Kidney capillary endothelial cell (primary cell): ENCODE measurements around the gene SPTBN1.
A peak's percentile ranks its signal among the peaks of the same experiment; 100 is the strongest.

Experiments used
- DNase-seq: peaks from one replicate; pipeline ENCODE4 v3.0.0-alpha.2; 2018; ENCODE audit warnings: low spot score

The SPTBN1 gene

GRCh38 chr2:54590216-54591120 lies 134.3 kb downstream of the SPTBN1 start:
- DNase-seq: no peak

DNA sequence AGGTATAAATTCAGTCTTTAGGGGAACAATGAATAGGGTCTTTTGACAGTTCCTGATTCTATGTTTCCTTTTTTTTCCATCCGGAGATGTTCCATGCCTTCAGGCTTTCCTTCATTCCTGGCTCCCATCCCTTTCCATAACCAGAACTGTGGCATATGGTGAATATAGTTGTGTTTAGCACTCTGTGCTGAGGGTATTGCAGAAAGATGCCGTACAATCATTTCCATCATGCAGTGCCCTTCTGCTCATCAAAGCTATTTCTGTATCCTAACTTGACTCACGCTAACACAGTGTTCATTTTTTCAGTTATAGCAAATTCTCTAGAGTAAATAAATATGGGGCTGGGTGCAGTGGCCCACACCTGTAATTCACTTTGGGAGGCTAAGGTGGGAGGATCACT lies 135.4 kb downstream of the SPTBN1 start:
- no peak for DNase-seq

DNA sequence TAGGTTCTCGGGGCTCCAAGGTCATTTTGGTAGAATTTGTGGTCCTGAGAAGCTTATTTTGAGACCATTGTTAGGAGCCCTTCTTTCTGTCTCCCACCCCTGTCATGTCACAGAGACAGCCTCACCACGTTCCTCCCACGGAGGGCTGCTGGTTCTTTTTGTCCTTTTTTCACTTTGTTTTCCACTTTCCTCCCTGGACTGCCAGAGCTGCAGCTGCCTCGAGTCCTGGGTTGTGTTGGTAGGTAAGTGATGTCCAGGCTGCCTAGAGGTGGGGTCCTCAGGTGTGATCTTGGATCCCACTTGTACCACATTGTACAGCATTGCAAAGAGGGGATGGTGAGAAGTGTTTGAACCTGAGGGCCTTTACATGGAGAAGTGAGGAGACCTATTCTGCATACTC lies 137.1 kb downstream of the SPTBN1 start:
- no peak for DNase-seq

GRCh38 chr2:54594048-54594447 lies 137.9 kb downstream of the SPTBN1 start:
- DNase-seq: no peak

GRCh38 chr2:54595161-54595803 lies 139.2 kb downstream of the SPTBN1 start:
- DNase-seq: no peak

DNA sequence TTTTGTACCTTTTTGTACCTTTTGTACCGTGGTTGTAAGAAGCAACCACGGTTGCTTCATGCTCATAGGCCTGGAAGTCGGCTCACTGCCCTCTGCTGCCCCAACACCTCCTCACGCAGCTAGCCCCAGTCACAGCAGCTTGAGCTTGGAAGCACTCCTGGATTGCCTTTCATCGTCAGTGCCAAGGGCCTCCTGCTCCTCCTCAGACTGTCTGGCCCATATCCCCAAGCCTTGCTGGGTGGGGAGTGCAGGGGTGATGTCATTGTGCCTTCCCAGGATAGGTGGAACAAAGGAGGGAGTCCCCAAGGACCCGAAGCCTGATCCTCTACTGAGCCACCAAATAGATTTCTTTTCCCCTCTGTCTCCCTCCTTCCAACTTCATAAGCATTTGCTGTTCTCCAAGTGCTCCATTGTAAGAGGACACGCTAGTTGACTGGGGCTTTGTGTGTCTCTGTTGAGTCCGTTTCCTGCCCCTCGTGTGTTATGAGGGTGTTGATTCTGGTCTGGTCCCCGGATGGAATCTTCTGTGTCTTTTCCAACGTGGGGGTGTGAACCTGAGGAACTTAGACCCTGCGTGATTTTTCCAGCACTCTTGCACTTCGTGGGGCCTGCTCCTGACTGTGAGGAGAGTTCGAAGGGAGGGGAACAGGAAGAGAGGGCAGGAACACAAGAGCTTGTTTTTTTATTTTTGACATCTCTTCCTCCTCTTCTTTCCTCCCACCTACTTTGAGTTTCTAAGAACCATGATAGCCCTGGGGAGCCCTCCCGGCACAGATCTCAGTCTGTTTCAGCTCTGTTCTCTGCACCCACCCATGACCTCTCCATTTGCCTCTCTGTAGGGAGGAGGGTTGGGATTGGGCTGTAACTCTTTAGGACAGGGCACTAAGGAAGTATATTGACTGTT lies 140.1 kb downstream of the SPTBN1 start:
- no peak for DNase-seq

- DNase-seq: no peak
Observed at GRCh38 chr2:54597153-54597848, 141.2 kb downstream of the SPTBN1 start.

GRCh38 chr2:54598347-54599325 lies 142.5 kb downstream of the SPTBN1 start:
- no peak for DNase-seq

GRCh38 chr2:54599326-54599710 lies 143.2 kb downstream of the SPTBN1 start:
- no peak for DNase-seq

- no peak for DNase-seq
Observed at GRCh38 chr2:54599914-54600313, 143.8 kb downstream of the SPTBN1 start.

DNA sequence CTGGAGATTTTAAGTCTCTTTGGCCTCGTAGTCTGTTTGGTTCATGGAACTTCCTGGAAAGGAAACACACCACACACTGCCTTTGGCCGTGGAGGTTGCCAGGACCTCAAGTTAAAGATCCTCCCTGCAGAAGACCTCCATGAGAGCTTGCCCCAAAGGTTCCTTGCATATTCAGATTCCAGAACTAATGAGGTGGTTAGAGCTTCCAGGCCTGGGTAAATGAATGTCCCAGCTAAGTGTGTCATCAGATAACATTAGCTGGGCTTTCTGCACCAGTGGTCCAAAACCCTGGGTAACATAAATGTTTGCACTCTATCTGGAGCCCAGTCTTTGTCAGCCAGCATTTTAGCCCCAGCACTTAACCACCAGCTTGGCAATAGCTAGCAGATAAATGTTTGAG lies 145.2 kb downstream of the SPTBN1 start:
- DNase-seq: no peak

GRCh38 chr2:54602736-54603322 lies 146.7 kb downstream of the SPTBN1 start:
- DNase-seq: no peak

GRCh38 chr2:54603357-54603756 lies 147.2 kb downstream of the SPTBN1 start:
- no peak for DNase-seq

GRCh38 chr2:54603796-54604195 lies 147.7 kb downstream of the SPTBN1 start:
- DNase-seq: no peak

- no peak for DNase-seq
Observed at GRCh38 chr2:54604871-54605270, 148.7 kb downstream of the SPTBN1 start.

DNA sequence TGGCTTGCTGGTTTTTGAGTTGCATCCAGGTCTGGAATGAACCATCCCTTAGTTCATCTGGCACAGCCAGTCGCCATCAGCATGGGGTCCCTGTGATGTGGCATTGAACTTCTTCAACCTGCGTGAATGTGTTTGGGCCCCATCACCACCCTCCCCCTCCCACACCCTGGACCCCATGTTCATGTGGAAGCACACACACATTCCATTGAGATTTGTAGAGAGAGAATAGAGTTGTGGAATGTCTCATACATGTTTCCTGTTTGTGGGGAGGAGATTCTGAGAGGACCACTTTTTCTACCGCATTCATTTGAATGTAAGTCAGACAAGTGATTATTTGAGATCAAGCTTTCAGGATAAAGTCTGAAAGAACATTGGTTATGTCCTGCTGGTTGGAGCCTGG lies 149.7 kb downstream of the SPTBN1 start:
- DNase-seq: peak; percentile 67

DNA sequence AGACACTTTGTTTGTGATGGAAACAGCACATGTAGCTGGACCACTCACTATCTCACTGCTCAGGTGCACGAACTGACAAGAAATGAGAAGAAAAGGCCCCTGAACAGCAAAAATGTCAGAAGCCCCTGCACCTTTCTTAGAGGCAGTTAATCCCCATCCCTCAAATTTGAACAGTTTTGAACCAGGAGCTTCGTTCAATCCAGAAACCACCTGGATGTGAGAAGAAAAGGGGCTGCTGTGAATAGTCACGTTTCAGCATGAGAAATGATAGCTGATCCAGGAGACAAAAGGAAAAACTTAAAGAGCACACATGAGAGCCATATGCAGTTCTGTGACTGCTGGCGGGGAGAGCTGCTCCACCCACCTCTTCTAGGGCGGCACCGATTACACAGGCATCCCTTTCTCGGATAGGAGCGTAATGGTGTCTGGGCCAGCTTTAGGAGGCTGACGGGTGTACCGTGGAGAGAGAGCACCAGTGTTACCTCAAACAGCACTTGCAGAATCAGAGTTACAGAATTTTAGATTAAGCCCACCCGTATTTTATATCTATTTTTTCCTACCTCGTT lies 150.3 kb downstream of the SPTBN1 start:
- DNase-seq: no peak

GRCh38 chr2:54608224-54608623 lies 152.1 kb downstream of the SPTBN1 start:
- DNase-seq: no peak

DNA sequence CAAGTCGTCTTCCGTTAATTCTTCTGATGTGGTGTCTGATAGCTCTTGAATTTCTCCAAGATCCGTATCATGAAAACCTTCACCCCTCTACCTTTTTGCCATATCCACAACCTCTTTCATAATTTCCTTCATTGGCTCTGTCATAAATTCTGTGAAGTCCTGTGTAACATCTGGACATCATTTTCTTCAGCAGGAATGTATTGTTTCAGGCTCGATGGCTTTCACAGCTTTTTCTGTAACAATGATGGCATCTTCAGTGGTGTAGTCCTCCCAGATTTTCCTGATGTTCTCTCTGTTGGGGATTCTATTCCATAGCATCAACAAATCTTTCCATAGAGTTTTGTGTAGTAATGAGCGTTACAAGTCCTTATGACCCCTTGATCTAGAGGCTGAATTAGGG lies 153.1 kb downstream of the SPTBN1 start:
- no peak for DNase-seq

DNA sequence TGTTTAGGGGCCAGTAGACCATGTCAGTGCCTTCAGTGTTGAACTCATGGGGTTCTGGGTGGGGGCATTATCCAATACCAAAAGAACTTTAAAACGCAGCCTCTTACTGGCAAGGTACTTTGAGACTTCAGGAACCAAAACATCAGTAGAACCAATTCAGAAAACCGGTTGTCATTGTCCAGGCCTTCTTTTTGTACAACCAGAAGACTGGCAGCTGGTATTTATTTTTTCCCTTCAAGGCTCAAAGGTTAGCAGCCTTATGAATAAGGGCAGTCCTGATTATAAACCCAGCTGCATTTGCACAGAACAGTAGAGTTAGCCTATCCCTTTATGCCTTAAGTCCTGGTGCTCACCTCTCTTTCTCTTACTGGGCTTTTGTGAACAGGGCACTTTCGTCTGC lies 153.5 kb downstream of the SPTBN1 start:
- no peak for DNase-seq
